HG03354 (cell line): Measurements from ENCODE around the gene SNX13.
"Not testable (repeated sequence)": the region's sequence is repeated elsewhere in the genome, so short reads cannot be mapped to it uniquely, and the experiment has no call there.

Experiments
- ATAC-seq: cut with Tn5 transposase; IDR thresholded peaks from one replicate; pipeline ENCODE4 v1.9.1; 2021; ENCODE audit warnings: mild to moderate bottlenecking; ENCODE audit not compliant: unreplicated experiment, poor library complexity, severe bottlenecking

The SNX13 gene

GRCh38 chr7:17855202-17855601 lies 85.1 kb downstream of the SNX13 start:
- ATAC-seq, result no peak

GRCh38 chr7:17854261-17855047 lies 85.8 kb downstream of the SNX13 start:
- no peak for ATAC-seq

GRCh38 chr7:17852361-17852760 lies 87.9 kb downstream of the SNX13 start:
- no peak for ATAC-seq

DNA sequence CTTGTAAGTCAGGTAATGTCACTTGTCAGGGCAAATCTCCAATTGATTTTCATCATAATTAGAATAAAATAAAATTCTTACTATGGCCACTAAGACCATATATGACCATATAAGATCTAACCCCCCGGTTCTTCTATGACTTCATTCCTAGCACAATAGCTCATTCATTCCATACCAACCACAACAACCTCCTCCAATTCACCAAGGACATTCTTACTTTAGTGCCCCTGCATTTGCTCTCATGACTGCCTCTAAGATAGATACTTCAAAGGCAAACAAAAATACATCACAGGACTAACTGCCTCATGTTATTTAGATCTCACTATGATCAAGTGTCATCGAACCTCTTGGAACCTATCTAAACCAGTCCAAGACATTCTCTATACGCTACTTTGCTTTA lies 90.8 kb downstream of the SNX13 start:
- ATAC-seq, result no peak

GRCh38 chr7:17848516-17848915 lies 91.8 kb downstream of the SNX13 start:
- ATAC-seq, result no peak

DNA sequence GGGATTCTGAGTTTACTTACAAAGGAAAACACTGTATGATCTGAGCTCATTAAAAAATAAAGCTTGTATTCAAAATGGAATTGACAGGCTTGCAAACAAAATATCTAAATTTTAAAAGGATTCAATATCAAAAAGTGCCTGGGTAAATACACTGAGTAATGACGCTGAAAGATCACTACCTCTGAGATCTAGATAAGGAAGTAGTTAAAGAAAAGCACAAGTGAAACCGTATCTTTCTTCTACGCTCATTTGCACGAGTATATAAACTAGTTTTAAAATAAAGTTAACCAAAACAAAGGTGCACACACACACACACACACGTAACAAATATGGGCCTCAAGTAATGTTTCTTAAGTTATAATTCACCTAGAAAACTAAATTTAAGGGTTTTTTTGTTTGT lies 93.4 kb downstream of the SNX13 start:
- ATAC-seq, result no peak

- no peak for ATAC-seq
Observed at GRCh38 chr7:17845197-17845547, 95.1 kb downstream of the SNX13 start.

DNA sequence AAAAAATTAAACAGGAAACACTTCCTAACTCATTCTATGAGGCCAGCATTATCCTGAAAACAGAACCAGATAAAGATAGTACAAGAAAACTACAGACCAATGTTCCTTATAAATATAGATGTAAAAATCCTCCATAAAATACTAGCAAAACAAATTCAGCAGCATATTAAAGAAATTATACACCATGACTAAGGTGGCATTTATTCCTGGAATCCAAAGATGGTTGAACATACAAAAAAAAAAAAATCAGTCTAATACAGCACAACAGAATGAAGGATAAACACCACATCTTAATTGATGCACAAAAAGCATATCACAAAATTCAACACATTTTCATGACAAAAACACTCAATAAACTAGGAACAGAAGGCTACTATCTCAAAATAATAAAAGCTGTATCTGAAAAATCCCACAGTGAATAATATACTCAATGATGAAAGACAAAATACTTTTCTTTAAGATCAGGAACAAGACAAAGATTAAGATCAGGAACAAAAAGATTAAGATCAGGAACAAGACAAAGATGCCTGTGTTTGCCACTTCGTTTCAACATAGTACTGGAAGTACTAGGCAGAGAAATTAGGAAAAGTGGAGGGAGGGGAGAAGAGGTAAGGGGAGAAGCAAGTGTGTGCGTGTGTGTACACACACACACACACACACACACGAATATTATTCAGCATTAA lies 95.6 kb downstream of the SNX13 start:
- ATAC-seq, result no peak

- no peak for ATAC-seq
Observed at GRCh38 chr7:17844022-17844421, 96.3 kb downstream of the SNX13 start.

DNA sequence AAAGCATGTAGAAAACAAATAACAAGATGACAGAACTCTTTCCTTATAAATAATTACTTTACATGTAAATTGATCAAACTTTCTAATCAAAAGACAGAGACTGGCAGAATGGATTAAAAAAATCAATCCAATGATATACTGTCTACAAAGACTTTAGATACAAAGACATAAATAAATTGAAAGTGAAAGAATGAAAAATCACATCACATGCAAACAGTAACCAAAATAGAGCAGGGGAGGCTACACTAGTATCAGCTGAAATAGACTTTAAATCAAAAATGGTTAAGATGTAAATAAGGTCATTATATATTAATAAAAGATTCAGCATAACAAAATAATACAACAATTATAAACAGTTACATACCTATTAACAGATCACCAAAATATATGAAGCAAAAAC lies 97.3 kb downstream of the SNX13 start:
- ATAC-seq, result no peak

GRCh38 chr7:17832820-17833355 lies 107.4 kb downstream of the SNX13 start:
- ATAC-seq, result no peak

DNA sequence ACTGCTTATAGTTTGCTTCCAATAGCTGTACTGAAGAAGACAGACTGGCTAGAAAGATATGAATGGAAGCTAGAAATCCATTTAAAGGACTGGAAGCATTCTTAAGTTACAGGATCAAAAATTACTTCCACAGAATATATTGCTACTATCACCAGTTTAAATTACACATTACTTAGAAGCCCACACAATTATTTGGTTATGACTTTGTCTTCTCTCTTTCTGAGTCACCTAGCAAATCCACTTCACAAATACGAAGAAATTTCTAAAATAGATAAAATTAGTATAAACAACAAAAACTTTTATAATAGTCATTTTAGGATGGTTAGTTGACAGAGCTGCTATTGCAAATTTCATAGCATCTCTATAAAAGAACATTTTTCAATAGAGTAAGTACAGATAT lies 108.1 kb downstream of the SNX13 start:
- no peak for ATAC-seq

- ATAC-seq, result no peak
Observed at GRCh38 chr7:17830206-17830605, 110.1 kb downstream of the SNX13 start.

GRCh38 chr7:17829001-17829400 lies 111.3 kb downstream of the SNX13 start:
- no peak for ATAC-seq

GRCh38 chr7:17822547-17823173 lies 117.6 kb downstream of the SNX13 start:
- ATAC-seq, result no peak

DNA sequence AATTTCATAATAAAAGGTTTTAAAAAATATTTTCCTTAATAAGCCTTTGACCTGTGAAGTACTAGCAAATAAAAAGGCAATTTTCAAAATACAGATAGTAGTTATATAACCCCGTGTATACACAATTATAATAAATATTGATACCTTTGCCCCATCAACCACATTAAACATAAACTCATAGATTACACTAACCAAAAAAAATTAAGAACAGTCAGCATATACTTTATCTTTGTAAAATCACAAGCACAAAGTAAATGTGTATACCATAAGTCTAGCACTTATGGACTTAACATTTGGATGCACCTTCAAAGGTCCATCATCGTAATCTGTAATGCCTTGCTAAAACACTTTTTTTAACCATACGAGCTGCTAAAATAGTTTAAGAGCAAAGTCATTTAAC lies 123.4 kb downstream of the SNX13 start:
- ATAC-seq, result no peak

- no peak for ATAC-seq
Observed at GRCh38 chr7:17815318-17815717, 125.0 kb downstream of the SNX13 start.

GRCh38 chr7:17814058-17814457 lies 126.2 kb downstream of the SNX13 start:
- no peak for ATAC-seq

- ATAC-seq, result not testable (repeated sequence)
Observed at GRCh38 chr7:17809215-17809614, 131.1 kb downstream of the SNX13 start.

DNA sequence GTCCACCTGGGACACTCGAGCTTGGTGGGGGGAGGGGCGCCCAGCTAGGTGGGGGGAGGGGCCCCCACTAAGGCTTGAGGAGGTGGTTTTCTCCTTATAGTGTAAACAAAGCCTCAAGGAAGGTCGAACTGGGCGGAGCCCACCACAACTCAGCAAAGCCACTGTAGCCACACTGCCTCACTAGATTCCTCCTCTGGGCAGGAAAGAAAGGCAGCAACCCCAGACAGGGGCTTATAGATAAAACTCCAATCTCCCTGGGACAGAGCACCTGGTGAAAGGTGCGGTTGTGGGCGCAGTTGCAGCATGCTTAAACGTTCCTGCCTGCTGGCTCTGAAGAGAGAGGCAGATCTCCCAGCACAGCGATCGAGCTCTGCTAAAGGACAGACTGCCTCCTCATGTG lies 133.1 kb downstream of the SNX13 start:
- no peak for ATAC-seq

DNA sequence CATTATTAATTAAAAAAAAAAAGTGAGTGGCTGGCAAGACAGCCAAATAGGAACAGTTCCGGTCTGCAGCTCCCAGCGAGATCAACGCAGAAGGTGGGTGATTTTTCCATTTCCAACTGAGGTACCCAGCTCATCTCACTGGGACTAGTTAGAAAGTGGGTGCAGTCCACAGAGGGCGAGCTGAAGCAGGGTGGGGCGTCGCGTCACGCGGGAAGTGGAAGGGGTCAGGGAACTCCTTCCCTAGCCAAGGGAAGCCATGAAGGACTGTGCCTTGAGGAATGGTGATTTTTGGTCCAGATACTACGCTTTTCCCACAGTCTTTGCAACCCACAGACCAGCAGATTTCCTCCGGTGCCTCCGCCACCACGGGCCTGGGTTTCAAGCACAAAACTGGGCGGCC lies 133.7 kb downstream of the SNX13 start:
- no peak for ATAC-seq
